ENCODE measurements around the gene RCSD1. TPM values are rescaled to one million over a fixed set of nuclear protein-coding genes. Genes with fewer than 3 reads are reported as not detected.

Gene RCSD1
- total RNA-seq, 2 experiments from 2014 or later, result 42.3 to 44.6 TPM

- no peaks in the 10 kb centered on the region for H3K4me1 ChIP-seq (ENCODE audit: insufficient read depth, low read length)
- no peak overlapping the region for H3K4me3 ChIP-seq (ENCODE audit: low read length)
- no peak for TF ChIP-seq CTCF (IDR thresholded peaks at IDR 0.05)
- no peaks in the 10 kb centered on the region for H3K9me3 Mint-ChIP-seq
- no peak for DNase-seq
- intact Hi-C loops (cut with DNase I, micrococcal nuclease), result no loop called here
- H3K27ac ChIP-seq (ENCODE audit: low read depth in 1 of 2, low read length in 2 of 2), result no peak overlapping the region
- H3K4me3 Mint-ChIP-seq, result no peak overlapping the region
- ChIA-PET CTCF (no interaction called here), POLR2A (no interaction called here)
- no peaks in the 10 kb centered on the region for H3K36me3 ChIP-seq (ENCODE audit: insufficient read depth, low read length)
- no peak overlapping the region for H3K27ac Mint-ChIP-seq
- no peaks in the 10 kb centered on the region for H3K36me3 Mint-ChIP-seq (ENCODE audit: low read depth)
- no peak for ATAC-seq (ENCODE audit: poor library complexity)
- H3K4me1 Mint-ChIP-seq (ENCODE audit: low read depth), result peaks cover 9% of the 10 kb centered on the region
- H3K27me3 ChIP-seq (ENCODE audit: control insufficient read depth in 1 of 2, insufficient read depth in 2 of 2, low read length in 2 of 2), result no peaks in the 10 kb centered on the region
- no peaks in the 10 kb centered on the region for H3K27me3 Mint-ChIP-seq
- no peaks in the 10 kb centered on the region for H3K9me3 ChIP-seq (ENCODE audit: control insufficient read depth in 1 of 2, insufficient read depth in 1 of 2, low read length in 2 of 2)
These were observed 118.0 kb downstream of the RCSD1 start for GRCh38 chr1:167747988-167748387.

- no peak overlapping the region for H3K4me3 Mint-ChIP-seq
- CTCF ChIA-PET, result interaction anchor here (0.6 kb wide), 1 partner anchor 135 kb away, joined by 3 read pairs; no protein-coding TSS in a partner anchor
- no peak for DNase-seq
- ATAC-seq (ENCODE audit: poor library complexity), result no peak
- H3K27ac Mint-ChIP-seq, result no peak overlapping the region
- no peak for TF ChIP-seq CTCF (IDR thresholded peaks at IDR 0.05)
- H3K9me3 Mint-ChIP-seq, result no peaks in the 10 kb centered on the region
- Histone ChIP-seq H3K27me3 (ENCODE audit: control insufficient read depth in 1 of 2, insufficient read depth in 2 of 2, low read length in 2 of 2) (no peaks in the 10 kb centered on the region), H3K4me1 (ENCODE audit: insufficient read depth, low read length) (no peaks in the 10 kb centered on the region), H3K4me3 (ENCODE audit: low read length) (no peak overlapping the region), H3K9me3 (ENCODE audit: control insufficient read depth in 1 of 2, insufficient read depth in 1 of 2, low read length in 2 of 2) (no peaks in the 10 kb centered on the region), H3K36me3 (ENCODE audit: insufficient read depth, low read length) (no peaks in the 10 kb centered on the region), H3K27ac (ENCODE audit: low read depth in 1 of 2, low read length in 2 of 2) (no peak overlapping the region)
- intact Hi-C loops (cut with DNase I, micrococcal nuclease), result no loop called here
- no peaks in the 10 kb centered on the region for H3K27me3 Mint-ChIP-seq
- POLR2A ChIA-PET, result no interaction called here
- peaks cover 12% of the 10 kb centered on the region for H3K4me1 Mint-ChIP-seq (ENCODE audit: low read depth)
- no peaks in the 10 kb centered on the region for H3K36me3 Mint-ChIP-seq (ENCODE audit: low read depth)
These were observed 118.9 kb downstream of the RCSD1 start for GRCh38 chr1:167748906-167749305.

- Mint-ChIP-seq H3K27ac (no peak overlapping the region), H3K4me3 (no peak overlapping the region), H3K36me3 (ENCODE audit: low read depth) (no peaks in the 10 kb centered on the region), H3K4me1 (ENCODE audit: low read depth) (peaks cover 12% of the 10 kb centered on the region), H3K9me3 (no peaks in the 10 kb centered on the region), H3K27me3 (no peaks in the 10 kb centered on the region)
- Histone ChIP-seq H3K9me3 (ENCODE audit: control insufficient read depth in 1 of 2, insufficient read depth in 1 of 2, low read length in 2 of 2) (no peaks in the 10 kb centered on the region), H3K27ac (ENCODE audit: low read depth in 1 of 2, low read length in 2 of 2) (no peak overlapping the region), H3K4me1 (ENCODE audit: insufficient read depth, low read length) (no peaks in the 10 kb centered on the region), H3K27me3 (ENCODE audit: control insufficient read depth in 1 of 2, insufficient read depth in 2 of 2, low read length in 2 of 2) (no peaks in the 10 kb centered on the region), H3K4me3 (ENCODE audit: low read length) (no peak overlapping the region), H3K36me3 (ENCODE audit: insufficient read depth, low read length) (no peaks in the 10 kb centered on the region)
- ATAC-seq (ENCODE audit: poor library complexity) (no peak), DNase-seq (no peak)
- POLR2A ChIA-PET, result interaction anchor here (1.0 kb wide), 1 partner anchor 62 kb away, joined by 3 read pairs; no protein-coding TSS in a partner anchor
- intact Hi-C loops (cut with DNase I, micrococcal nuclease), result no loop called here
- no peak for TF ChIP-seq CTCF (IDR thresholded peaks at IDR 0.05)
- CTCF ChIA-PET, result no interaction called here
These were observed 119.7 kb downstream of the RCSD1 start for GRCh38 chr1:167749741-167750140.

Measured in CD4-positive, alpha-beta T cell (primary cell).